Activated naive CD8-positive, alpha-beta T cell treated with anti-CD3 and anti-CD28 coated beads, Interleukin-2, amount 10 ng/mL, durations not matched to agents 7 days and 5 days (primary cell): ENCODE results near the gene FADS3. TPM values are rescaled to one million over a fixed set of nuclear protein-coding genes. Genes with fewer than 3 reads are reported as not detected.
A peak's percentile ranks its signal among the peaks of the same experiment; 100 is the strongest.

Experiments
- ATAC-seq: fragments of 150-1000 bp; cut with Tn5 transposase; one replicate; pipeline ENCODE4 v1.10.0; 2021; ENCODE audit warnings: low read depth, moderate library complexity
- POLR2A ChIA-PET: fragments of 350-600 bp; sonication (Branson Sonifier 250); formaldehyde crosslinking; loops from one replicate; lab custom pipeline; 2021; ENCODE audit warnings: antibody characterized with exemption; lab: Charles Lee
- DNase-seq: peaks from one replicate; pipeline ENCODE4 v3.0.0; 2021
- H3K27ac Mint-ChIP-seq: one replicate; pipeline ENCODE4 v1.8.0; 2022; ENCODE audit warnings: mild to moderate bottlenecking, mixed read lengths
- H3K27me3 Mint-ChIP-seq: one replicate; pipeline ENCODE4 v1.8.0; 2022; ENCODE audit warnings: mild to moderate bottlenecking, moderate library complexity, mixed read lengths
- H3K36me3 Mint-ChIP-seq: one replicate; pipeline ENCODE4 v1.8.0; 2021; ENCODE audit warnings: mild to moderate bottlenecking, mixed read lengths
- H3K4me1 Mint-ChIP-seq: one replicate; pipeline ENCODE4 v1.8.0; 2021; ENCODE audit warnings: mixed read lengths
- H3K4me3 Mint-ChIP-seq: one replicate; pipeline ENCODE4 v1.8.0; 2022; ENCODE audit warnings: mild to moderate bottlenecking, moderate library complexity, mixed read lengths
- H3K9me3 Mint-ChIP-seq: one replicate; pipeline ENCODE4 v1.8.0; 2021; ENCODE audit warnings: mixed read lengths
- total RNA-seq, 2 experiments: library from RNA; stranded (reverse); gene quantifications; one replicate each; pipeline ENCODE4 v1.2.3, GENCODE V29; 2021

FADS3 gene
- total RNA-seq, 2 experiments from 2014 or later, result 4.7 TPM

- peak overlapping the region; percentile 30 for H3K27ac Mint-ChIP-seq
- H3K4me1 Mint-ChIP-seq, result peaks cover 6% of the 10 kb centered on the region
- no peaks in the 10 kb centered on the region for H3K9me3 Mint-ChIP-seq
- DNase-seq (no peak), ATAC-seq (no peak)
- H3K36me3 Mint-ChIP-seq, result peaks cover 52% of the 10 kb centered on the region
- POLR2A ChIA-PET, result no interaction called here
- H3K4me3 Mint-ChIP-seq, result no peak overlapping the region
- no peaks in the 10 kb centered on the region for H3K27me3 Mint-ChIP-seq
Measured at GRCh38 chr11:61847914-61848581, 43.3 kb downstream of the FADS3 start.

- ATAC-seq, result no peak
Measured at GRCh38 chr11:61846362-61847020, 44.9 kb downstream of the FADS3 start.

GRCh38 chr11:61844909-61845565 is 46.3 kb downstream of the FADS3 start:
- ATAC-seq, result no peak
- peaks cover 55% of the 10 kb centered on the region for H3K36me3 Mint-ChIP-seq
- DNase-seq, result no peak
- H3K9me3 Mint-ChIP-seq, result no peaks in the 10 kb centered on the region
- no peak overlapping the region for H3K4me3 Mint-ChIP-seq
- POLR2A ChIA-PET, result interaction anchor here (0.8 kb wide), 1 partner anchor 30 kb away, joined by 3 read pairs; no protein-coding TSS in a partner anchor
- H3K4me1 Mint-ChIP-seq, result peaks cover 8% of the 10 kb centered on the region
- no peaks in the 10 kb centered on the region for H3K27me3 Mint-ChIP-seq
- peak overlapping the region; percentile 67 for H3K27ac Mint-ChIP-seq

More at GRCh38 chr11:61846362-61847020, 44.9 kb downstream of the FADS3 start:
- DNase-seq, result no peak
- peaks cover 6% of the 10 kb centered on the region for H3K4me1 Mint-ChIP-seq
- peaks cover 49% of the 10 kb centered on the region for H3K36me3 Mint-ChIP-seq
- POLR2A ChIA-PET, result no interaction called here
- H3K9me3 Mint-ChIP-seq, result no peaks in the 10 kb centered on the region
- H3K4me3 Mint-ChIP-seq, result no peak overlapping the region
- no peak overlapping the region for H3K27ac Mint-ChIP-seq
- H3K27me3 Mint-ChIP-seq, result no peaks in the 10 kb centered on the region

GRCh38 chr11:61842528-61842820 is 48.9 kb downstream of the FADS3 start:
- Mint-ChIP-seq H3K27ac (no peak overlapping the region), H3K4me3 (no peak overlapping the region), H3K4me1 (peaks cover 11% of the 10 kb centered on the region), H3K9me3 (no peaks in the 10 kb centered on the region), H3K27me3 (no peaks in the 10 kb centered on the region), H3K36me3 (peaks cover 57% of the 10 kb centered on the region)
- ATAC-seq, result no peak
- POLR2A ChIA-PET, result no interaction called here
- no peak for DNase-seq

- no peak overlapping the region for H3K4me3 Mint-ChIP-seq
- POLR2A ChIA-PET, result no interaction called here
- ATAC-seq, result no peak
- H3K9me3 Mint-ChIP-seq, result no peaks in the 10 kb centered on the region
- H3K4me1 Mint-ChIP-seq, result peaks cover 8% of the 10 kb centered on the region
- H3K27ac Mint-ChIP-seq, result peak overlapping the region; percentile 45
- no peak for DNase-seq
- no peaks in the 10 kb centered on the region for H3K27me3 Mint-ChIP-seq
- H3K36me3 Mint-ChIP-seq, result peaks cover 52% of the 10 kb centered on the region
Measured at GRCh38 chr11:61841636-61842527, 49.5 kb downstream of the FADS3 start.

GRCh38 chr11:61840371-61840770 is 51.0 kb downstream of the FADS3 start:
- POLR2A ChIA-PET, result interaction anchor here (0.7 to 1.0 kb wide), 2 partner anchors 25 to 27 kb away, joined by 3 read pairs; no protein-coding TSS in a partner anchor
- DNase-seq, result no peak
- Mint-ChIP-seq H3K4me3 (no peak overlapping the region), H3K36me3 (peaks cover 54% of the 10 kb centered on the region), H3K27ac (no peak overlapping the region), H3K9me3 (no peaks in the 10 kb centered on the region), H3K4me1 (peaks cover 13% of the 10 kb centered on the region), H3K27me3 (no peaks in the 10 kb centered on the region)
- ATAC-seq, result no peak

GRCh38 chr11:61839742-61840141 is 51.6 kb downstream of the FADS3 start:
- no peak for ATAC-seq
- Mint-ChIP-seq H3K27ac (peak overlapping the region; percentile 32), H3K27me3 (no peaks in the 10 kb centered on the region), H3K4me1 (peaks cover 17% of the 10 kb centered on the region), H3K9me3 (no peaks in the 10 kb centered on the region), H3K4me3 (no peak overlapping the region), H3K36me3 (peaks cover 50% of the 10 kb centered on the region)
- no peak for DNase-seq
- POLR2A ChIA-PET, result interaction anchor here (1.0 kb wide), 1 partner anchor 24 kb away, joined by 3 read pairs; no protein-coding TSS in a partner anchor

GRCh38 chr11:61838921-61839320 is 52.4 kb downstream of the FADS3 start:
- Mint-ChIP-seq H3K4me3 (no peak overlapping the region), H3K9me3 (no peaks in the 10 kb centered on the region), H3K27me3 (no peaks in the 10 kb centered on the region), H3K36me3 (peaks cover 52% of the 10 kb centered on the region), H3K4me1 (peaks cover 25% of the 10 kb centered on the region), H3K27ac (peak overlapping the region; percentile 35)
- ATAC-seq (no peak), DNase-seq (no peak)
- POLR2A ChIA-PET, result no interaction called here

- Mint-ChIP-seq H3K27me3 (no peaks in the 10 kb centered on the region), H3K36me3 (peaks cover 55% of the 10 kb centered on the region), H3K4me3 (no peak overlapping the region), H3K9me3 (no peaks in the 10 kb centered on the region), H3K27ac (no peak overlapping the region), H3K4me1 (peaks cover 29% of the 10 kb centered on the region)
- ATAC-seq (no peak), DNase-seq (no peak)
- POLR2A ChIA-PET, result no interaction called here
Measured at GRCh38 chr11:61838501-61838900, 52.8 kb downstream of the FADS3 start.

GRCh38 chr11:61837411-61838005 is 53.8 kb downstream of the FADS3 start:
- Mint-ChIP-seq H3K36me3 (peaks cover 53% of the 10 kb centered on the region), H3K27ac (peak overlapping the region; percentile 58), H3K4me3 (no peak overlapping the region)

GRCh38 chr11:61836193-61836592 is 55.2 kb downstream of the FADS3 start:
- H3K4me3 Mint-ChIP-seq, result peak overlapping the region; percentile 44
- POLR2A ChIA-PET, result interaction anchor here (1.2 to 3.1 kb wide), 2 partner anchors 9 to 21 kb away, joined by 6 to 52 read pairs; partner anchors contain the start of genes FADS1 and FADS2
- H3K27ac Mint-ChIP-seq, result peak overlapping the region; percentile 87
- no peak for ATAC-seq
- H3K27me3 Mint-ChIP-seq, result no peaks in the 10 kb centered on the region
- no peak for DNase-seq
- peaks cover 45% of the 10 kb centered on the region for H3K4me1 Mint-ChIP-seq
- H3K36me3 Mint-ChIP-seq, result peaks cover 56% of the 10 kb centered on the region
- H3K9me3 Mint-ChIP-seq, result no peaks in the 10 kb centered on the region

More at GRCh38 chr11:61837411-61838005, 53.8 kb downstream of the FADS3 start:
- POLR2A ChIA-PET, result interaction anchor here (1.2 kb wide), 1 partner anchor 10 kb away, joined by 6 read pairs; the partner anchor contains the start of gene FADS2
- Mint-ChIP-seq H3K27me3 (no peaks in the 10 kb centered on the region), H3K9me3 (no peaks in the 10 kb centered on the region), H3K4me1 (peaks cover 39% of the 10 kb centered on the region)
- ATAC-seq, result no peak
- no peak for DNase-seq

GRCh38 chr11:61834278-61835048 is 56.9 kb downstream of the FADS3 start:
- POLR2A ChIA-PET, result interaction anchor here (0.7 to 3.1 kb wide), 12 partner anchors 14 to 133 kb away, joined by 3 to 52 read pairs (median 5); partner anchors contain the start of genes FADS1, FEN1, FTH1 and TMEM258
- no peaks in the 10 kb centered on the region for H3K27me3 Mint-ChIP-seq
- no peaks in the 10 kb centered on the region for H3K9me3 Mint-ChIP-seq
- H3K4me1 Mint-ChIP-seq, result peaks cover 53% of the 10 kb centered on the region
- peak; percentile 76 for DNase-seq
- H3K36me3 Mint-ChIP-seq, result peaks cover 51% of the 10 kb centered on the region
- H3K4me3 Mint-ChIP-seq, result peak overlapping the region; percentile 83
- ATAC-seq, result peak; percentile 99
- H3K27ac Mint-ChIP-seq, result peak overlapping the region; percentile 96
